Muscle of leg (tissue), 16 donors: ENCODE data around the gene RBM41. TPM values are rescaled to one million over a fixed set of nuclear protein-coding genes. Genes with fewer than 3 reads are reported as not detected.
"Not testable (repeated sequence)": the region's sequence is repeated elsewhere in the genome, so short reads cannot be mapped to it uniquely, and the experiment has no call there.

Source experiments
- DNase-seq: peaks from one replicate; pipeline ENCODE4 v3.0.0; 2013
- H3K27ac ChIP-seq: one replicate; pipeline ENCODE4 v1.5.1; 2013; ENCODE audit warnings: mild to moderate bottlenecking, low read length, control low read depth
- H3K27me3 ChIP-seq: one replicate; pipeline ENCODE4 v1.6.1; 2013; ENCODE audit warnings: low read length; ENCODE audit not compliant: control insufficient read depth, insufficient read depth
- H3K36me3 ChIP-seq: one replicate; pipeline ENCODE4 v1.6.1; 2013; ENCODE audit warnings: low read length; ENCODE audit not compliant: control insufficient read depth, insufficient read depth
- H3K4me1 ChIP-seq: one replicate; pipeline ENCODE4 v1.6.1; 2013; ENCODE audit warnings: low read length; ENCODE audit not compliant: control insufficient read depth, insufficient read depth
- H3K4me3 ChIP-seq: one replicate; pipeline ENCODE4 v1.5.1; 2013; ENCODE audit warnings: low read length, control low read depth
- H3K9me3 ChIP-seq: replicated peaks from 2 replicates; pipeline ENCODE4 v1.6.1; 2013; ENCODE audit warnings: low read depth, low read length; ENCODE audit not compliant: control insufficient read depth
- WGBS: methylation state at CpG from one replicate; pipeline ENCODE4 v1.1.5; 2013; ENCODE audit warnings: missing lambda C conversion rate; ENCODE audit not compliant: insufficient coverage; 5-methylcytosine and 5-hydroxymethylcytosine counted together
- long read RNA-seq, 11 donors: transcript quantifications; one replicate each; lab custom pipeline, GENCODE V29; 2026
- polyA plus RNA-seq, 8 donors: library from polyadenylated mRNA; unstranded; fragments of 120-200 nt; gene quantifications; one replicate each; pipeline versions ENCODE4 v1.2.1 to v1.2.3, GENCODE V29; 2013; ENCODE audit warnings: inconsistent platforms in 1 of 8, low replicate concordance in 1 of 8; ENCODE audit not compliant: insufficient read length in 8 of 8, insufficient read depth in 1 of 8
- total RNA-seq: library from RNA; stranded (reverse); fragments of 120-200 nt; gene quantifications from one replicate; pipeline ENCODE4 v1.2.4, GENCODE V29; 2013

Gene RBM41
- total RNA-seq = 12.2 TPM
- 10 to 100 TPM in 3 of 8 donors, 1 to 10 TPM in 5; 5.1 to 13.5 (median 9.3) TPM for polyA plus RNA-seq
- long read RNA-seq, donor 1, partial matches to known transcripts = 0 of 1 reads
- long read RNA-seq, donor 1, other reads (novel, unspliced or antisense) = 0 of 1 reads
- long read RNA-seq, donor 2 = 0 reads
- long read RNA-seq, donor 3 = 0 reads
- long read RNA-seq, donor 4 = 0 reads
- long read RNA-seq, donor 5, partial matches to known transcripts = 0 of 2 reads
- long read RNA-seq, donor 5, other reads (novel, unspliced or antisense) = 0 of 2 reads
- long read RNA-seq, donor 6 = 0 reads
- long read RNA-seq, donor 7 = 0 reads
- long read RNA-seq, donor 8, partial matches to known transcripts = 0 of 1 reads
- long read RNA-seq, donor 8, other reads (novel, unspliced or antisense) = 0 of 1 reads
- long read RNA-seq, donor 9, partial matches to known transcripts = 0 of 1 reads
- long read RNA-seq, donor 9, other reads (novel, unspliced or antisense) = 0 of 1 reads
- long read RNA-seq, donor 10, partial matches to known transcripts = 0 of 1 reads
- long read RNA-seq, donor 10, other reads (novel, unspliced or antisense) = 0 of 1 reads
- long read RNA-seq, donor 11 = 0 reads

GRCh38 chrX:107118322-107119147 lies at the start of gene RBM41:
Gene RBM41 (minus strand): TSS chrX:107118822. CDS start chrX:107118773, 49 bp downstream.
- 29% methylated on average over 30 of the region's 37 CpGs for WGBS

DNA sequence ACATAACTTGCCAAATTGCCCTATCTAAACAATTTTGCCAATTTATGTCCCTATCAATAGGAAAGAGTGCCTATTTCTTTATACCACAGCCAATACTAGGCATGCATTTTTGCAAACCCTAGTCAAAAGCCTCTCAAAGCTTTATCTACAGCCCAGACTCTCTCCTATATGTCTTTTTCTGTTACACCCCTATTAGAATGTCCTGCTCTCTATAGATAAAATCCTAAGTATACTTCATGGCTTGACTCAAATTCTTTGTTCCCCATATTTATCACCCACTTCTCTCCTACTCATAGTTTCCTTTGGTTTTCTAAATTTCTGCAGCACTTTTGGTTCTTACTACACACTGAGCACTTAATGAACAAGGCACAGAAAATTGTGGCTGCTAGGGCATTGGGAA lies 49.6 kb upstream of the RBM41 start:
- H3K9me3 ChIP-seq = no peaks in the 10 kb centered on the region
- DNase-seq = no peak
- H3K4me3 ChIP-seq = no peak overlapping the region
- H3K36me3 ChIP-seq = no peaks in the 10 kb centered on the region
- peaks cover 3% of the 10 kb centered on the region for H3K27me3 ChIP-seq
- no peak overlapping the region for H3K27ac ChIP-seq
- H3K4me1 ChIP-seq = no peaks in the 10 kb centered on the region

More at GRCh38 chrX:107118322-107119147, at the start of gene RBM41:
- DNase-seq = peak; percentile 92
- Histone ChIP-seq H3K4me3 (peak within 1 kb of the TSS; percentile 62), H3K4me1 (no peaks in the 10 kb centered on the region), H3K27me3 (peaks cover 13% of the 10 kb centered on the region), H3K9me3 (no peaks in the 10 kb centered on the region), H3K27ac (peak within 1 kb of the TSS; percentile 53), H3K36me3 (peaks cover 16% of the 10 kb centered on the region)

GRCh38 chrX:107167163-107167921 lies 48.7 kb upstream of the RBM41 start:
- no peak overlapping the region for H3K27ac ChIP-seq
- WGBS = 82% methylated on average over 2 of the region's 3 CpGs
- no peak overlapping the region for H3K4me3 ChIP-seq
- H3K36me3 ChIP-seq = no peaks in the 10 kb centered on the region
- H3K9me3 ChIP-seq = no peaks in the 10 kb centered on the region
- H3K4me1 ChIP-seq = no peaks in the 10 kb centered on the region
- no peak for DNase-seq
- H3K27me3 ChIP-seq = peaks cover 3% of the 10 kb centered on the region

DNA sequence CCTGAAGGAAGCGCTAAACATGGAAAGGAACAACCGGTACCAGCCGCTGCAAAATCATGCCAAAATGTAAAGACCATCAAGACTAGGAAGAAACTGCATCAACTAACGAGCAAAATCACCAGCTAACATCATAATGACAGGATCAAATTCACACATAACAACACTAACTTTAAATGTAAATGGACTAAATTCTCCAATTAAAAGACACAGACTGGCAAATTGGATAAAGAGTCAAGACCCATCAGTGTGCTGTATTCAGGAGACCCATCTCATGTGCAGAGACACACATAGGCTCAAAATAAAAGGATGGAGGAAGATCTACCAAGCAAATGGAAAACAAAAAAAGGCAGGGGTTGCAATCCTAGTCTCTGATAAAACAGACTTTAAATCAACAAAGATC lies 39.0 kb upstream of the RBM41 start:
- H3K4me3 ChIP-seq, H3K27me3 ChIP-seq, H3K9me3 ChIP-seq, H3K4me1 ChIP-seq, H3K36me3 ChIP-seq, H3K27ac ChIP-seq, DNase-seq: not testable (repeated sequence)
- no CpG with 5 or more reads among the region's 4 CpGs for WGBS

- not testable (repeated sequence) for H3K9me3 ChIP-seq, H3K27ac ChIP-seq, H3K4me3 ChIP-seq, H3K27me3 ChIP-seq, H3K36me3 ChIP-seq, H3K4me1 ChIP-seq, DNase-seq
- no CpG with 5 or more reads among the region's 32 CpGs for WGBS
These were observed 37.2 kb upstream of the RBM41 start for GRCh38 chrX:107155621-107156430.

DNA sequence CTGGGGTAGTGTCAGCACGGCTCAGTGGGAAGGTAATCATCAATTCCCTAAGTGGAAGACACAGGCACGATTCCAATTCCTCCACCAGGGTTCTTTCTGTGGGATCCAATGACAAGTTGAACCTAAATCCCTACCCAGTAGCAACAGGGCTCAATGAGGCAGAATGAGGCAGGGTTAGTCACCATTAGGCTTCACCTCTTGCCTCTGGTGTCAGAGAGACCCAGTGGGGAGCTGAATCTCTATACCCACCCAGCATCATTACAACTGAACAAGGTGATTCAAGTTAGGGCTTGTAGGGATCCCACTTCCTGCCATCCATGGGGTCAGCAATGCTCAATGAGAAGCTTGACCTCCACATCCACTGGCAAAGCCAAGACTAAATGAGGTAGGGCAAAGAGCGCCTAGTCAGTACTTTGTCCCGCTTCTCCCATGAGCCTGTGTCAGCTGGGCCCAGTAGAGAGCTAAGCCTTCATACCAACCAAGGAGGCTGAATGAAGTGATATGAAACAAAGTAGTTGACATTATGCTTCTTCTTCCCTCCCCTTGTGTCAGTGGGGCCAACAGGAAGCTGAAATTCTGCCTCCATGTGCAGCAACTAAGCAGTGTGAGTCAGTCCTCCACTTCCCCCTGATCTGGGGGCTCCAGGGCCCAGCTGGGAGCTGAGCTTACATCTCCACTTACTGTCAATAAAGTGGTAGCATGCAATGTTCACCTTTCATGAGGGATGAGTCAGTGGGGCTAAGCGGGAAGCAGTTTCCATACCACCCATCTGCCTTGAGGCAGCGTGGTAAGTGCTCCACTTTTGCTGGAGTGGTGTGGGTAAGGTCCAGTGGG lies 36.4 kb upstream of the RBM41 start:
- Histone ChIP-seq H3K27me3 (peaks cover 14% of the 10 kb centered on the region), H3K36me3 (no peaks in the 10 kb centered on the region), H3K27ac (no peak overlapping the region), H3K4me1 (no peaks in the 10 kb centered on the region), H3K9me3 (no peaks in the 10 kb centered on the region), H3K4me3 (no peak overlapping the region)
- 80% methylated on average over 1 of the region's 6 CpGs for WGBS
- DNase-seq = no peak

DNA sequence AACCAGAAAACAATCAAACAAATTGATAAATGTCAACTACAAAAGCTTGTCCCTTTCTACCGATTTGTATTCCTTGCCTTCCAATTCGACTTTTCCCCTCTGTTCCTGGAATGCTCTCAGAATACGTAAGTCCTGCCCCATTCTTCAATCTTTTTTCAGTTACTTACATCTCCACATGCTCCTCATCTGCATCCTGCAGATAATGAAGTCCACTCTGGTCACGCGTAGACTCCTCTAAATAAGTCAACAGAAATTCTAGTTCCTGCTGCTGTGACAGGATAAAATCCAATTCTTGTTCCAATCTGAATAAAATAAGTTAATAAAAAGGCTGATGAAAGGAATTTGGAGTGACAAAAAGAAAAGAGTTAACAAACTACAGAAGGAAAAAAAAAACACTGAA lies 34.4 kb upstream of the RBM41 start:
- no peaks in the 10 kb centered on the region for H3K4me1 ChIP-seq
- no peaks in the 10 kb centered on the region for H3K9me3 ChIP-seq
- no peak overlapping the region for H3K27ac ChIP-seq
- peaks cover 14% of the 10 kb centered on the region for H3K27me3 ChIP-seq
- H3K36me3 ChIP-seq = no peaks in the 10 kb centered on the region
- H3K4me3 ChIP-seq = no peak overlapping the region
- no peak for DNase-seq
- 51% methylated on average over 3 of the region's 5 CpGs for WGBS

DNA sequence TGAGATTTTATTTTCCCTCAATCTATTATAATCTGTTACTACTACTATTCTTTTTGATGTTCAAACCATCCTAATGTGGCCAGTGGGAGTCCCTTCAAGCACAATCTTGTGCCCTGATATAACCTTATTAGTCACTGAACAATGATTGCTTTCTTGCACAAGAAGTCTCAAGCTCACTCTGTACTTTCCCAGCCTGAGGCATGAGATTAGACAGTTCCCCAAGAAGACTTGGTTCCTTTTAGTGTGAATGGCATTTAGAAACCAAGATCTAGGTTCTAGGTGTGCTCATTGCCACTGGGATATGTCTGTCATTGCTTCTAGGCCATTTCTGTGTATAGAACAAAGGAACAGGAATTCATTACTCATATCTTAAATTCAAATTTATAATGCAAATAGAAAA lies 28.0 kb upstream of the RBM41 start:
- no peak for DNase-seq

DNA sequence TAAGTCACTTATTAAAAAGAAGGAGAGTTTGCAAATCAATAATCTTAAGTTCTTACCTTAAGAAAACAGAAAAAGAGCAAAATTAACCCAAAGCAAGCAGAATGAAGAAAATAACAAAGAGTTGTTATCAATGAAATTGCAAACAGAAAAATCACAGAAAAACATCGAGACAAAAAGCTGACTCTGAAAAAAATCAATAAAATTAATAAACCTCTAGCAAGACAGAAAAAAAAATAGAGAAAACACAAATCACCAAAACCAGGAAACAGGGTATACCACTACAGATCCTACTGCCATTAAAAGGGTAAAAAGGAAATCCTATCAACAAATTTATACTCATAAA lies 17.3 kb upstream of the RBM41 start:
- H3K27ac ChIP-seq = no peak overlapping the region
- no peaks in the 10 kb centered on the region for H3K9me3 ChIP-seq
- no peaks in the 10 kb centered on the region for H3K4me1 ChIP-seq
- WGBS = no CpG with 5 or more reads among the region's 1 CpG
- no peaks in the 10 kb centered on the region for H3K36me3 ChIP-seq
- peaks cover 3% of the 10 kb centered on the region for H3K27me3 ChIP-seq
- no peak overlapping the region for H3K4me3 ChIP-seq
- DNase-seq = no peak

More for the DNA sequence above, 28.0 kb upstream of the RBM41 start:
- no peaks in the 10 kb centered on the region for H3K4me1 ChIP-seq
- no peak overlapping the region for H3K27ac ChIP-seq
- H3K27me3 ChIP-seq = peaks cover 6% of the 10 kb centered on the region
- no peaks in the 10 kb centered on the region for H3K9me3 ChIP-seq
- H3K36me3 ChIP-seq = no peaks in the 10 kb centered on the region
- H3K4me3 ChIP-seq = no peak overlapping the region
